GM12874 (cell line): Measurements from ENCODE around the gene TIGD3.
A peak's percentile ranks its signal among the peaks of the same experiment; 100 is the strongest.

Experiments
- TF ChIP-seq, protein P1 (sequence below): IDR thresholded peaks from 2 replicates; pipeline ENCODE4 v1.5.1; 2011; ENCODE audit warnings: low read depth, mild to moderate bottlenecking, control low read depth, low read length, moderate library complexity; ENCODE audit not compliant: insufficient read depth

Gene TIGD3

GRCh38 chr11:65380460-65381119 lies 26.0 kb downstream of the TIGD3 start:
- TF ChIP-seq, protein P1, sequence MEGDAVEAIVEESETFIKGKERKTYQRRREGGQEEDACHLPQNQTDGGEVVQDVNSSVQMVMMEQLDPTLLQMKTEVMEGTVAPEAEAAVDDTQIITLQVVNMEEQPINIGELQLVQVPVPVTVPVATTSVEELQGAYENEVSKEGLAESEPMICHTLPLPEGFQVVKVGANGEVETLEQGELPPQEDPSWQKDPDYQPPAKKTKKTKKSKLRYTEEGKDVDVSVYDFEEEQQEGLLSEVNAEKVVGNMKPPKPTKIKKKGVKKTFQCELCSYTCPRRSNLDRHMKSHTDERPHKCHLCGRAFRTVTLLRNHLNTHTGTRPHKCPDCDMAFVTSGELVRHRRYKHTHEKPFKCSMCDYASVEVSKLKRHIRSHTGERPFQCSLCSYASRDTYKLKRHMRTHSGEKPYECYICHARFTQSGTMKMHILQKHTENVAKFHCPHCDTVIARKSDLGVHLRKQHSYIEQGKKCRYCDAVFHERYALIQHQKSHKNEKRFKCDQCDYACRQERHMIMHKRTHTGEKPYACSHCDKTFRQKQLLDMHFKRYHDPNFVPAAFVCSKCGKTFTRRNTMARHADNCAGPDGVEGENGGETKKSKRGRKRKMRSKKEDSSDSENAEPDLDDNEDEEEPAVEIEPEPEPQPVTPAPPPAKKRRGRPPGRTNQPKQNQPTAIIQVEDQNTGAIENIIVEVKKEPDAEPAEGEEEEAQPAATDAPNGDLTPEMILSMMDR, result no peak

DNA sequence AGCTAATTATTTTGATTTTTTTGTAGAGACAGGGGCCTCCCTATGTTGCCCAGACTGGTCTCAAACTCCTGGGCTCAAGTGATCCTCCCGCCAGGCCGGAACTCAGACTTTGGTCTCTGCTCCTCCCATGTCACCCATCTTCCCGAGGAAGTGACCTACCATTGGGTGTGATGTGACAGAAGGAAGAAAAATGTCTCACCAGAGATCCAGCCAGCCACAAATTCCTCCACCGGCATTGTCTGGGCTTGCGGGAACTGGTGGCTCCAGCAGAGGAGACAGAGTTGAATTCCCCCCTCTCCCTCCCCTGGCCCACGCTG lies 27.1 kb downstream of the TIGD3 start:
- TF ChIP-seq, protein P1, result no peak

GRCh38 chr11:65382033-65382803 lies 27.7 kb downstream of the TIGD3 start, which contains the start of gene SLC25A45:
Gene SLC25A45, minus strand, starts transcription at chr11:65382646. Its CDS starts 695 bp downstream, at chr11:65381951.
- TF ChIP-seq, protein P1, result peak; percentile 72

- TF ChIP-seq, protein P1, result no peak
Measured at GRCh38 chr11:65382804-65383368, 28.3 kb downstream of the TIGD3 start.

- TF ChIP-seq, protein P1, result no peak
Measured at GRCh38 chr11:65383778-65384177, 29.2 kb downstream of the TIGD3 start.

DNA sequence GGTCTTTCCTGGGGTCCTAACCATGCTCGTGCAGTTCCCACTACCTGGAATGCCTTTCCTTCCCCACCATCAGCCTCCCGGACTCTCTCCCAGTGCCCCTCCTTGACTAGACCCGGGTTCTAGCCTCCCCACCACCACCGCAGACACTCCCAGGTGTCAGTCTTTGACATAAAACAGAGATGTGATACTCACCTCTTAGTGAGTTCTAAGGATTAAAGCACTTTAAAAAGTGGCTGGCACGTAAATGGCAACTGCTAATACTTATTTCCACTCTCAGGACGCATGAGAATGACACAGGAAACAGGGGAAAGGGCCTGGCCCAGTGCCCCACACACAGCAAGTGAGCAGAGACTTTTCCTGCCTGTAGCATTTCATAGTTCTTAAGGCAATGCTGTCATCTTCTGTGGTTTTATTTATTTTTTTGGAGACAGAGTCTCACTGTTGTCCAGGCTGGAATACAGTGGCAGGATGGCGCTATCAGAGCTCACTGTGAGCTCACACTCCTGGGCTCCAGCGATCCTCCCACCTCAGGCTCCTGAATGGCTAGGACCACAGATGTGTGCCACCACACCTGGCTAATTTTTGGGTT lies 29.8 kb downstream of the TIGD3 start:
- TF ChIP-seq, protein P1, result no peak
